ENCODE data around the gene CANX.
"Not testable (repeated sequence)": the region's sequence is repeated elsewhere in the genome, so short reads cannot be mapped to it uniquely, and the experiment has no call there.

Gene CANX, protein sequence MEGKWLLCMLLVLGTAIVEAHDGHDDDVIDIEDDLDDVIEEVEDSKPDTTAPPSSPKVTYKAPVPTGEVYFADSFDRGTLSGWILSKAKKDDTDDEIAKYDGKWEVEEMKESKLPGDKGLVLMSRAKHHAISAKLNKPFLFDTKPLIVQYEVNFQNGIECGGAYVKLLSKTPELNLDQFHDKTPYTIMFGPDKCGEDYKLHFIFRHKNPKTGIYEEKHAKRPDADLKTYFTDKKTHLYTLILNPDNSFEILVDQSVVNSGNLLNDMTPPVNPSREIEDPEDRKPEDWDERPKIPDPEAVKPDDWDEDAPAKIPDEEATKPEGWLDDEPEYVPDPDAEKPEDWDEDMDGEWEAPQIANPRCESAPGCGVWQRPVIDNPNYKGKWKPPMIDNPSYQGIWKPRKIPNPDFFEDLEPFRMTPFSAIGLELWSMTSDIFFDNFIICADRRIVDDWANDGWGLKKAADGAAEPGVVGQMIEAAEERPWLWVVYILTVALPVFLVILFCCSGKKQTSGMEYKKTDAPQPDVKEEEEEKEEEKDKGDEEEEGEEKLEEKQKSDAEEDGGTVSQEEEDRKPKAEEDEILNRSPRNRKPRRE

DNA sequence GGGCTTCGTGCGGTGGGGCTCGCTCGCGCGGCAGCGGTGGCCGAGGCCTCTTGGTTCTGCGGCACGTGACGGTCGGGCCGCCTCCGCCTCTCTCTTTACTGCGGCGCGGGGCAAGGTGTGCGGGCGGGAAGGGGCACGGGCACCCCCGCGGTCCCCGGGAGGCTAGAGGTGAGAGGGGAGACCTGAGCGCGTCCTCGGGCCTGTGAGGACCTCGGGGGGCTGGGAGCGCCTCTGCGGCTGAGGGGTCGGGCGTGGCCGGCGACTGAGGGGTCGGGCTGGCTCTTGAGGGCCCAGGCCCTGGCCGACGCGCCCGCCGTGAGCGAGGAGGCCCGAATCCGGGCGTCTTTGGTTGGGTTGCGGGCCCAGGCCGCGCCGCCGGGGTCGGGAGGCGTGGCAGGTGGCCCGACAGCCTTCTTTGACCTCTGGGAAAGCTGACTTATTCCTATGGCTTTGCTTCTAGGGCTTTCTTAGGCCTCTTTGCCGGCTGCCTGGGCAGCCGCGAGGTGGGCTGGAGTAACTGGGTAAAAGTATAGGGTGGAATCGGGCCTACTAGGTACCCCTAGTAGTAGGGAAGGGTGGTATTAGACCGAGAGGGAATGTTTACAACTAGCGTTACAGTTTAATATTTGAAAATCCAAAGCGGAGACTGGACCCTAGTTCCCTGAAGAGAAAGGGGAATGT, at the start of gene CANX:
Gene CANX, plus strand, starts transcription at position 33 of the 681 bp plus-strand sequence. CDS start 6,715 bp downstream, outside the sequence.
- no peak for DNase-seq

DNA sequence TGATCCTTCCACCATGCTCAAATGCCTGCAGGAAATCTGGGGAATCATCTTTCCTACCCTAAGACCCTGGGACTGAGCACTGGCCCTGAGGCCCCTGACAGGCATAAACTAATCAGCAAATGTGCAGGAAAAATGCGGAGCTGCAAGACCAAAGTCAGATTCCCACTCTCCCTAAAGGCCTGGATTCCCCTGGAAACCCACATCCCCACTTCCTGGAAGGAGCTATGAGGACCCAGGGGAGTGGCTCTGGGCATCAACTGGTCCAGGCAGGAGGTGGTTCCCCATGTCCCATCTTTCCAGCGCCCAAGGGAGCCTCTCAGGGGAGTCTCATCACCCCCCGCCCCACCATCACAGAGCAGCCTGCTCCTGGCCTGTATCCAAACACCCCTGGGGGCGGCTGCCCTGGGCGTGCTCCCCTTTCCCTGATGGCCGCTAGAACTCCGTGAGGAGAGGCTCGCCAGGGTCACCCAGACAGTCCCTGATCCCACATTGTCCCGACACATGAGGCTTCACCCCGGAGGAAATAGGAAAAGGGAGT, 49.5 kb upstream of the CANX start:
- DNase-seq: not testable (repeated sequence)

DNA sequence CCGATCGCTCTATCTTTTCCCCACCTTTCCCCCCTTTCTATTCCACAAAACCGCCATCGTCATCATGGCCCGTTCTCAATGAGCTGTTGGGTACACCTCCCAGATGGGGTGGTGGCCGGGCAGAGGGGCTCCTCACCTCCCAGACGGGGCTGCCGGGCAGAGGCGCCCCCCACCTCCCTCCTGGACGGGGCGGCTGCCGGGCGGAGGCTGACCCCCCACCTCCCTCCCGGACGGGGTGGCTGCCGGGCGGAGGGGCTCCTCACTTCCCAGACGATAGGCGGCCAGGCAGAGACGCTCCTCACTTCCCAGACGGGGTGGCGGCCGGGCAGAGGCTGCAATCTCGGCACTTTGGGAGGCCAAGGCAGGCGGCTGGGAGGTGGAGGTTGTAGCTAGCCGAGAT, 48.5 kb upstream of the CANX start:
- not testable (repeated sequence) for DNase-seq

DNA sequence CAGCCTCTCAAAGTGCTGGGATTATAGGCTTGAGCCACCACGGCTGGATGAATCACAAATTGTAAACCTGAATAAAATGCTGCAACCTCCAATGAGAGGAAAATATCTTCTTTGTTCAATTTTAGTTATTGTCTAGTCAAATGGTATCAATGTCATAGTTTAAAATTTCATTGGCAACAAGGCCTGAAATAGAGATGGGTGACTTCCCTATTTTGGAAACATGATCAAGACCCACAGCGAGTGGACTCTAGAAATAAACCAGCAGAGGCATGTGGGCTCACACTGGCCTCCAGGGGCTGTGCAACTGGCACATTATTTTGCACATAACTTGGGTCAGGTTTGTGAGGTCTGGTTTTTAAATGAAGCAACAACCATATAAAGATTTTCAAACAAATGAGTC, 45.6 kb upstream of the CANX start:
- DNase-seq: not testable (repeated sequence)

DNA sequence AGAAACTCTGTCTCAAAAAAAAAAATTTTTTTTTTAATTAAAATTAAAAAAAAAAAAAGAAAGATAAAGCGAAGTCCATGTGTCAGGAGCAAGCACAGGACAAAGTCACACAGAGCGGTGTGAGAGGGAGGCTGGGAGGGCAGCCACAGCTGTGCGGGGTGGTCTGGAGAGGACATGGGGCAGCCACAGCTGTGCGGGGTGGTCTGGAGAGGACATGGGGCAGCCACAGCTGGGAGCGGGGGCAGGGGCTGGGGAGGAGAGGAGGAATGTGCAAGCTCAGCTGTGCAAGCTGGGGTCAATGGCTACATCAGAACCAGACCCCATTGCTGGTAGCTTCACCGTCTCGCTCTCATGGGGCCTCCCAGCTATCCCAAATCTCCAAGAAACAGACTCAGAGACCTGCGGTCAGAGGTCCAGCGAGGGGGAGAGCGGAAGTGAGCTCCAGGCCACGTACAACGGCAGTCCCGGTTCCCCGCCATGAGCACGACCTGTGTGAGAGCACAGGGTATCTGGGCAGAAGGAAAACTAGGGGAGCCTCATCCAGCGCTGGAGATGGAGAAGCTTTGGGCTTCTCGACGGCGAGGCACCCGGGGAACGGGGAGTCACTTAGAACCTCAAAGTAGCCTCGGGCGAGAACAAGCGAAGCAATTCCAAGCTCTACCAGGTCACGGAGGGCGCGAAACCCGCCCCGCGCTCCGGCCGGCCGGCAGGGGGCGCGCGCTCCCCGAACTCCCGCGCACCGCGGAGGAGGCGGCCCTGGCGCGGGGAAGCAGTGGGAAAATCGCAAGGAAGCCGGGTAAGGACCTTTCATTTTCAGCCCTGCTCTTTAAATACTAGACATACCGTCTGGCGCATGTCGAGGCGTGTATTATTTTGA, 41.2 kb upstream of the CANX start:
- not testable (repeated sequence) for DNase-seq

DNA sequence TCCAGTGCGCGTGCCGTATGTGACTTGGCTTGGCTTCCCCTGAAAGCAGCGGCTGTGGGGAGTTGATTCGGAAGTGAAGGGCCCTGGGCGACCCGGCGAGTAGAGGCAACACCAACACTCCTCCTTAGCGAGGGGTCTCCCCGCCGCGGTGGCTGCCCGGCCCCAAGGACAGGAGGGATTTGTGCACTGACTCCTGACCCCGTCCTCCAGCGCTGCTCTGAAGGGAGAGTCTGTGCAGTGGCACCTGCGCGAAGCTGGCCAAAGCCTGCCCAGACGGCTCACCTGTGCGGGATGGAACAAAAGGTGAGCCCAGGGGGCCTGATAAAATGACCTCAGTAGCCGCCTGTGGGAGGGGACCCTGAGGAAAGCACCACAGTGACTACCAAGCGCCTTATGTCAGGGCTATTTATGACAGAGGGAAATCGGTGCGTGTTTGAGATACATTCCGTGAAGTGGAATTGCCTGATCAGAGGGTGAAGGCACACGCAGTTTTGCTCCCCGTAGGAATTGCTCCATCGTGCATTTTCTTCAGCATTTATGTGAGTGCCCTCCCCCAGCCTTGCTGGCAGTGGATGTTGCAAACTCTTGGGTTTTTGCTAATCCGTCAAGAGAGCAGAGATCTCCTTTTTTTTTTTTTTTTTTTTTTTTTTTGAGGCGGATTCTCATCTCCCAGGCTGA, 40.4 kb upstream of the CANX start:
- DNase-seq: not testable (repeated sequence)

DNA sequence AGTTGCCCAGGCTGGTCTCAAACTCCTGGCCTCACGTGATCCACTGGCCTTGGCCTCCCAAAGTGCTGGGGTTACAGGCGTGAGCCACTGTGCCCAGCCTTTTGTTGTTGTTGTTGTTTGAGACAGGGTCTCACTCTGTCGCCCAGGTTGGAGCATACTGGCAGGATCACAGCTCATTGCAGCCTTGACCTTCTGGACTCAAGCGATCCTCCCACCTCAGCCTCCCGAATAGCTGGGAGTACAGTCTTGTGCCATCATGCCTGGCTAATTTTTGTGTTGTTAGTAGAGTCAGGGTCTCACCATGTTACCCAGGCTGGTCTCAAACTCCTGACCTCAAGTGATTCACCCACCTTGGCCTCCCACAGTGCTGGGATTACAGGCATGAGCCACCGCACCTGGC, 37.1 kb upstream of the CANX start:
- not testable (repeated sequence) for DNase-seq

DNA sequence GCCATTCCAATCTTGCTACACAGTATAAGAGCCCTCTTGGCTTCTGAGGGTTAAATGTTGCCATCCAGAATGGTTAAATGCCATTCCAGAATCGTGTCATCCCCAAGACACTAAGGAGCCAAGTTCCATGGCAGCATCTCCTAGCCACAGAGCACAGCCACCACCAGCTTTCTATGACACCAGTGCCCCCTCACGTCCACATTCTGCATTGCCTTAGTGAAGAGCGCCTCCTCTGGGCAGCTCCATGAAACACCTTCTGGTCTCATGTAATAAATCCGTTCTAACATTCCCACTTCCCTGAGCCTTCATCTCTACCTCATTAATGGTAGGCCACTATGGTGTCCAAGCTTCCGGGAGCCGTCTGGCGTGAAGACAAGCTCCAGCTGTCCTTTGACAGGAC, 30.4 kb upstream of the CANX start:
- peak in 1 of 2 experiments; percentile 2 for DNase-seq

DNA sequence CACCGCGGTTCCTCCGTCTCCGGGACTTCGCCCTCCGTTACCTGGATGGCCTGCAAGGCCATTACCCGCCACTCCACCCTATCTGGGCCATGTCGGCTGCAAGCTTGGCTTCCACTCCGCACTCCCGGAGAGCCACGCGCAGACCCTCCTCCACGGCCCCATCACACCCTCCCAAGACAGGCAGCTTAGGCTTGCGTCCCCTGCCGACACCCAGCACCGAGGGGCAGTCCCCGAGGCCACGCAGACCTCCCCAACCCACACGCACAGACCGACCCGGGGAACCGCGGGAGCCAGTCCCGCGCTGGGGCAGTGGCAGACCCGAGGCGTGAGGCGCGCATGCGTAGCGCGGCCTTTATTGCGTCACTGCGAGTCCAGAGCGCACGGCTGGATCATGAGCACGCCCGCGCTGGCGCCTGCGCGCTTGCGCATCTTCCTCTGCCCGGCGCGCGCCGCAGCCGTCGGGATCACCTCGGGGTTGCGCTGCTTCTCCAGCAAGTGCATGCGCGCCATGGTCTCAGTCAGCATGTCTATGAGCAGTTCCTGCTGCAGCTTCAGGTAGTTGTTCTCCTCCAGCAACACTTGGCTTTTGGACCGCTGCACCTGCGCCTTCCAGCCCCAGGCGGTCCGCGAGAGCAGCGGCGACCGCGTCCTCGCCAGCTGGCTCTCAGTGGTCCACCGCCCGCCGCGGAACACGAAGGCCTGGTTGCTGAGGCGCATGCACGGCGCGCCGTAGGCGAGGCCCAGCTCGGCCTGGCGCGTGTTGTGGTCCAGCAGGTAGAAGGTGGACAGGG, 20.3 kb upstream of the CANX start:
- peak; percentile 82 to 94 for DNase-seq

DNA sequence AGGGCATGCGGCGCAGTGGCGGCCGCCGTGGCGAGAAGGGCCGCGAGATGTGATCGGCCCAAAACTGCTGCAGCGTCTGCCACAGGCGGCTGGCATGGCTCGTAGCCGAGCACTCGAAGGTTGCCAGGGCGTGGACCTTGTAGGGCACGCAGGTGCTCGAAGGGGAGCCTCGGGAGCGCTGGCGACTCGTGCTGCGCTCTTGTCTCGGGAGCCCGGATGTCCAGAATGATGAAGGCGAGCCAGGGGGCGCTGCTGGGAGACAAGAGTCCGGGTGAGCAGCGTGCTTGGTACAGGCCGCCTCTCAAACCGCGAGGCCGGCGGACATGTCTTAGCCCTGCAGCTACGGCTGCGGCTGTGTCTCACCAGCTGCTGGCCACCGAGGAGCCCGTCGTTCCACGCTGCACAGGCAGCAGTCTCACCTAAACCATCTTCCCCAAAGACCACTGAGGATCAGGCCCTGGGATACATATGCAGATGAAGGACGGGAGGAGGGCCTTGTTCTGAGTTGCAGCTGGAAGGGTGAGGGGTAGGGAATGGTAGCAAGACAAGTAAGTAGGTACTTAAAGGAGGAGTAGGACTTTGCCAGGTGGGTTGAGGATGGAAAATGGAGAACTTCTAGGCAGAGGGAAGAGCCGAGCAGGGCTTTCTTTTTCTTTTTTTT, 19.6 kb upstream of the CANX start:
- DNase-seq: no peak

DNA sequence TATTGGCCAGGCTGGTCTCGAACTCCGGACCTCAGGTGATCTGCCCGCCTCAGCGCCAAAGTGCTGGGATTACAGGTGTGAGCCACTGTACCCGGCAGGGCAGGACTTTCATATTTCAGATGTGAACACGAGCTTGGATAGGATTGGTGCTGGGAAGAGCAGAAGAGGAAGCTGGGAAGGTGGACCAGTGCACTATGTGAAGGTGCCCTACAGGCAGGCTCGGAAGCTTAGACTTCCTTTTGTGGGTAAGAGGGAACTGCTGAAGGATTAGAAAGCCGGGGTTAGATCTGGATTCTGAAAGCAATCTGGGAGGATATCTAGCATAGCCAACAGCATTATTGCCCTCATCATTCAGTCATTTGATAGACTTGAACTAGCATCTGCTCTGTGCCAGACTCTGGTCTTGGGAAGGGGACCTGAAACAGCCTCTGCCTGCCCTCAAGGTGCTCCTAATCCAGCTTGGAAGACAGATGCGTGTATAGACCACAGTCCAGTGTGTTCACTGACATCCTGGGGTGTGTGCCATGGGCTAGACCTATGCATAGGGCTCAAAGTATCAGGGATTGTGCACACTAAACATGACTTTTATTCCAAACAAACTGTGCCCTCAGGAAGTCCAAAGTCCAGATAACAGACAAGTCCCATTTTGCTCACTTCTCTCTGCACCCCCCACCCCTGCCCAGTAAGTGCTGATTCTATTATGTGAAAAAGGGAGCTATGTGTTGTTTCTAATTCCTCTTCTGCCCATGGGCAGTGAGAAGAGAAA, 18.6 kb upstream of the CANX start:
- no peak for DNase-seq

DNA sequence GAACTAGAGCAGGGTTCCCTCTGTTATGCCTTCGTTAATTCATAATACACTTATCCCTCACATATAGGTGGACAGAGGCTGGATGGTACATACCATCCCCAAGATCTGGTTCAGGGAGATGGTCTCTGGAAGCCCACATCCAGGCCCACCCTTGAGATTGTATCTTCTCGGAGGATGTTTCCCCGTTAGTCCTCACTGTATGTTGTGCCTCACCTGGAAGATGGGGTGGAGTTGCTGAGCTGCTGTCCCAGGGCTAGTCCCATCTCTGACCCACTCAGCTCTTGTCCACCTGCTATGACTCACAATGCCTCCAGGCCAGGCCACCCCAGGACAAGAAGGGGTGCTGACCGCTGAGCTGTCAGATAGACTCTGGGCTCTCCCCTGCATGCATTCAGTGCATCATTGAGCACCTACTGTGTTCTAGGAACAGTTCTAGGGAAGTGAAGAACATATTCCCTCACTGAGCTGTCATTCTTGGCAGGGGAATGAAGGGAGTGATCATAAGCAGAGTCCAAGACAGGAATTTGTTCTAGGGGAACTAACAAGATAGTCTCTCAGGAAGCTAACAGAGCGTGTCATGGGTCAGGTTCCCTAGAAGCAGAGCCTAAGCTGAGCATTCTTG, 17.9 kb upstream of the CANX start, which contains the start of gene CBY3:
Gene CBY3, minus strand, starts transcription at position 255 of the 622 bp plus-strand sequence. Its CDS starts 116 bp downstream, at position 139.
- DNase-seq: no peak

DNA sequence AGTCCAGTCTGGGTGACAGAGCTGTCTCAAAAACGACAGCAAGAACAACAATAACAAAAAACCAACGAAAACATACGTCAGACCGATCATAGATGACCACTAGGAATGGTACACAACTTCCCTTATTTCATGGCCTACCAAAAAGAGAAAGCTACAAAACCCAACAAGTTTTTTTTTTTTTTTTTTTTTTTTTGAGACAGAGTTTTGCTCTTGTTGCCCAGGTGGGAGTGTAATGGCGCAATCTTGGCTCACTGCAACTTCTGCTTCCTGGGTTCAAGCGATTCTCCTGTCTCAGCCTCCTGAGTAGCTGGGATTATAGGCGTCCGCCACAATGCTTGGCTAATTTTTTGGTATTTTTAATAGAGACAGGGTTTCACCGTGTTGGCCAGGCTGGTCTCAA, 9.6 kb upstream of the CANX start:
- DNase-seq: not testable (repeated sequence)

DNA sequence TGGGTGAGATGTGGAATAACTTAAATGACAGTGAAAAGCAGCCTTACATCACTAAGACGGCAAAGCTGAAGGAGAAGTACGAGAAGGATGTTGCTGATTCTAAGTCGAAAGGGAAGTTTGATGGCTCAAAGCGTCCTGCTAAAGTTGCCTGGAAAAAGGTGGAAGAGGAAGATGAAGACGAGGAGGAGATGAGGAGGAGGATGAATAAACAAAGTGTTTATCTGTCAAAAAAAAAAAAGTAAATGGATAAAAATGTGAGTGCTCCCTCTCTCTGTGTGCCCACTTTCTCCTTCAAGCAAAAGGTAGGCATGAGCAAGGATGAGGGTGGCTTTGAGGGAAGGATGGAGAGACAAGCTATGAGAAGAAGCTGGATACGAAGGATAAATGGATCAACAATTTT, 4.2 kb upstream of the CANX start:
- no peak for DNase-seq

DNA sequence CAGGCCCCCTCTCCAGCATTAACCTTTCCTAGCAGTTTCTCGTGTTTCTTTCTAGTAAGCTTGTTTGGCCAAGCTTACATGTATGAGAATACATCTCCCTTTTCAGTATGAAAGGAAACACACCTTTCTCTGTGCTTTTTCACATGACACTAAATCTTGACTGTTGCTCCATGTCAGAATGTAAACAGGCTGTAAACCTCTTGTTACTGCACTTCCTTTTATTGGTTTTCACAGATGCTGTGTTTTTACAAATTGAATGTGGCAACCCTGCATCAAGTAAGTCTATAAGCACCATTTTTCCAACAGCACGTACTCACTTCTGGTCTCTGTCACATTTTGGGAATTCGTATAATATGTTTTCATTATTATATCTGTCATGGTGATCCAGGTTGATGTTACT, 2.2 kb upstream of the CANX start:
- DNase-seq: no peak

DNA sequence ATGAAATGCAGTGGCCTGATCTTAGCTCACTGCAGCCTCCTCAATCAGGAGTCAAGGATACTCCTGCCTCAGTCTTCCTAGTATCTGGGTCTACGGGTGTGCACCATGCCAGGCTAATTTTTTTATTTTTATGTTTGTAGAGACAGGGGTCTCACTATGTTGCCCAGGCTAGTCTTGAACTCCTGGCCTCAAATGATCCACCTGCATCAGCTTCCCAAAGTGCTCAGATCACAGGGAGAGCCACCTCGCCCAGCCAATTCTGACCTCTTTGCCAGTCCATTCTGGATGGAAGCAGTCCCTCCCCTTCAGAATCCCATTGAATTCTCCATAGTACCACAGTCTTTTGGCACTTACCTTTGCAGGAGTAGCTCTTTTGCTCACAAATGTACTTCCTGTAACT, 1.7 kb upstream of the CANX start:
- DNase-seq: no peak

DNA sequence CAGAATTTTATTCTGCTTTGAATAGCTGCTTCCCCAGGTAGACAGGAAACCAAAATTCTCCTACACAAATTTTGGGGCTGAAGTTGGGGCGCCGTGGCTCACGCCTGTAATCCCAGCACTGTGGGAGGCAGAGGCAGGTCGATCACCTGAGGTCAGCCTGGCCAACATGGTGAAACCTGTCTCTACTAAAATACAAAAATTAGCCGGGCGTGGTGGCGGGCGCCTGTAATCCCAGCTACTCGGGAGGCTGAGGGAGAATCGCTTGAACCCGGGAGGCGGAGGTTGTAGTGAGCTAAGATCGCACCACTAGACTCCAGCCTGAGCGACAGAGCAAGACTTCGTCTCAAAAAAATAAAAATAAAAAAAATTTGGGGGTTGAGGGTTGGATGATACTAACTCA, 1.2 kb upstream of the CANX start:
- DNase-seq: not testable (repeated sequence)

DNA sequence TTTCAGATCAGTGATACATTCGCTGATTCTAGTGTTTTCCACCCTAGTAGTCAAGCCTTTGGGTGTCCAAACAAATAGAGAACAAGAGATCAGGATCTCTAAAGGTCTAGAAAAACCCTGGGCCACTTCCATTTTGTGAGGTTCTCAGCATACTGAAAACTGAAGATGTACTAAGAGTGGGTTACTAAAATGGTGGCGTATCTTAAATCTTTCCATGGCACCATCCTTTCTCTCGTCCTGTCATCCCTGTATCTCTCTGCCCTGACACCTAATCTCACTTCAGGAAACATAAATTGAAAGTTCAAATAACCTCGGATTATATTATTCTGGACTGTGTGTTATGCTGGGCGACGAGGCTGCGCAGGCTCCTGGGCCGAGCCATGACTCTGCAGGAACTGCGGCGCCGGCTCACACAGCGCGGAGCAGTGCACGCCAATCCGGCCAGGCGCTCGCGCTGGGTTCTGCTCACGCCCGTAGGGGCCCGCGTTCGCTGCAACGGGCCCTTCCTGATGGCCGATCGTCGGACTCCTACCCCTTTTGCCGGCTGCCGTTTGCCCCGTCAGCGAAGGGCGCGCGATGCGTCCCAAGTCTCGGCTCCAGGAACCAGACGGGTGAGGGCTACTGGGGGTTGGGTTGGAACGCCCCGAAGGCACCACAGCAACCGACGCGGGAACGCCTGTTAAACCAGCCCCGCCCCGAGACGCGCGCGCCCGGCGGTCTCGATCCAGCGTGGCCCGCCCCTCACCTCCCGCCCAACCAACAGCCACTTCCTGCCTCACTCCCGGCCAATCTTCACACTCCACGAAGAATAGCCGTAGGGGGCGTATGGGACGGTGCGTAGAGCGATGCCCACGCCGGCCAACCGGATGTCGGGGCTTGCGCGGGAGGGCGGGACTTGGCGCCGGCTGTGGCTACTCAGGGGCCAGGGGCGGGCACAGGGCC, 503 bp upstream of the CANX start:
- DNase-seq: peak; percentile 90 to 94

Measured in NCI-H187 (cell line).